B cell (primary cell): ENCODE data around the gene EFNA5. TPM values are rescaled to one million over a fixed set of nuclear protein-coding genes. Genes with fewer than 3 reads are reported as not detected.

ENCODE experiments used
- ATAC-seq: fragments of 200-7000 bp; cut with Tn5 transposase; one replicate; pipeline ENCODE4 v1.10.0; 2021; ENCODE audit warnings: low read depth, mild to moderate bottlenecking, moderate number of reproducible peaks, moderate library complexity
- CTCF ChIA-PET: fragments of 350-600 bp; sonication (Branson Sonifier 250); formaldehyde crosslinking; loops from one replicate; lab custom pipeline; 2021; ENCODE audit warnings: antibody characterized with exemption, inconsistent platforms; lab: Charles Lee
- POLR2A ChIA-PET: fragments of 350-600 bp; sonication (Branson Sonifier 250); formaldehyde crosslinking; loops from one replicate; lab custom pipeline; 2021; ENCODE audit warnings: antibody characterized with exemption; lab: Charles Lee
- DNase-seq: peaks from one replicate; pipeline ENCODE4 v3.0.0; 2013
- H2AFZ ChIP-seq: 2 replicates; pipeline ENCODE4 v1.6.1; 2012; ENCODE audit warnings: mild to moderate bottlenecking, low read depth, low read length; ENCODE audit not compliant: insufficient read depth, poor library complexity, severe bottlenecking
- H3K27ac ChIP-seq, 2 donors: 1 replicate in 1 of 2; 2 replicates in 1 of 2; pipeline ENCODE4 v1.5.1; 2012 to 2013; ENCODE audit warnings: low read length in 2 of 2, mild to moderate bottlenecking in 2 of 2, moderate library complexity in 1 of 2
- H3K27me3 ChIP-seq, 4 experiments: fragments of 200-600 bp in 1 of 4; sonication (generic) in 1 of 4; replicated peaks in 1 of 4; 1 replicate in 2 of 4; 2 replicates in 2 of 4; pipeline versions ENCODE4 v1.6.1 to v1.7.0; 2013 to 2016; ENCODE audit warnings: low read length in 3 of 4, mild to moderate bottlenecking in 2 of 4, mixed read lengths in 1 of 4, moderate library complexity in 1 of 4; ENCODE audit not compliant: insufficient read depth in 4 of 4, control insufficient read depth in 3 of 4; ENCODE audit errors: control extremely low read depth in 1 of 4
- H3K36me3 ChIP-seq, 2 experiments: replicated peaks in 1 of 2; 1 replicate in 1 of 2; 2 replicates in 1 of 2; pipeline versions ENCODE4 v1.6.1 to v1.7.1; 2013; ENCODE audit warnings: low read length in 1 of 2; ENCODE audit not compliant: insufficient read depth in 2 of 2, control insufficient read depth in 1 of 2; ENCODE audit errors: control extremely low read depth in 1 of 2, extremely low read depth in 1 of 2
- H3K4me1 ChIP-seq, 2 donors: fragments of 200-600 bp in 1 of 2; sonication (generic) in 1 of 2; 1 replicate in 1 of 2; 2 replicates in 1 of 2; pipeline versions ENCODE4 v1.5.1 to v1.6.1; 2013 to 2017; ENCODE audit warnings: low read length in 2 of 2; ENCODE audit not compliant: control insufficient read depth in 2 of 2, insufficient read depth in 2 of 2
- H3K4me2 ChIP-seq: replicated peaks from 2 replicates; pipeline ENCODE3; 2012; ENCODE audit warnings: mild to moderate bottlenecking, low read depth, low read length; ENCODE audit not compliant: poor library complexity, severe bottlenecking
- H3K4me3 ChIP-seq, 5 experiments: fragments of 200-600 bp in 1 of 5; sonication (generic) in 1 of 5; 1 replicate in 3 of 5; 2 replicates in 2 of 5; pipeline versions ENCODE4 v1.5.1 to v1.7.0; 2011 to 2016; ENCODE audit warnings: low read length in 4 of 5, mild to moderate bottlenecking in 4 of 5, low read depth in 2 of 5, control low read depth in 1 of 5, moderate library complexity in 1 of 5; ENCODE audit not compliant: insufficient read depth in 1 of 5; ENCODE audit errors: control extremely low read depth in 1 of 5, extremely low read depth in 1 of 5
- H3K79me2 ChIP-seq: fragments of 200-600 bp; sonication (generic); one replicate; pipeline ENCODE4 v1.6.0; 2016; ENCODE audit warnings: low read length; ENCODE audit not compliant: control insufficient read depth, insufficient read depth
- H3K9ac ChIP-seq: fragments of 200-600 bp; sonication (generic); 2 replicates; pipeline ENCODE4 v1.6.1; 2017; ENCODE audit warnings: mild to moderate bottlenecking, low read length, moderate library complexity
- H3K9me3 ChIP-seq, 3 donors: one replicate each; pipeline versions ENCODE4 v1.6.1 to v1.7.1; 2013; ENCODE audit warnings: low read length in 2 of 3; ENCODE audit not compliant: control insufficient read depth in 2 of 3, insufficient read depth in 1 of 3; ENCODE audit errors: control extremely low read depth in 1 of 3
- H4K20me1 ChIP-seq: 2 replicates; pipeline ENCODE4 v1.6.0; 2012; ENCODE audit warnings: mild to moderate bottlenecking, low read length; ENCODE audit not compliant: insufficient read depth, control insufficient read depth, poor library complexity, severe bottlenecking
- H3K27ac Mint-ChIP-seq: one replicate; pipeline ENCODE4 v1.8.0; 2021; ENCODE audit warnings: mixed read lengths
- H3K27me3 Mint-ChIP-seq: one replicate; pipeline ENCODE4 v1.8.0; 2021; ENCODE audit warnings: mixed read lengths
- H3K4me1 Mint-ChIP-seq: one replicate; pipeline ENCODE4 v1.8.0; 2021; ENCODE audit warnings: mixed read lengths
- H3K4me3 Mint-ChIP-seq: one replicate; pipeline ENCODE4 v1.8.0; 2021; ENCODE audit warnings: mixed read lengths
- H3K9me3 Mint-ChIP-seq: one replicate; pipeline ENCODE4 v1.8.0; 2022; ENCODE audit warnings: mixed read lengths; ENCODE audit not compliant: insufficient read depth
- EZH2 ChIP-seq: IDR thresholded peaks from 2 replicates; pipeline ENCODE4 v1.6.1; 2012; ENCODE audit warnings: borderline replicate concordance, low read depth, mild to moderate bottlenecking, moderate library complexity, low read length; ENCODE audit not compliant: insufficient read depth, poor library complexity, severe bottlenecking
- WGBS: methylation state at CpG from one replicate; pipeline ENCODE4 v1.1.5; 2013; ENCODE audit warnings: missing lambda C conversion rate; ENCODE audit not compliant: insufficient coverage; 5-methylcytosine and 5-hydroxymethylcytosine counted together
- intact Hi-C: fragments of 100-400 bp; cut with micrococcal nuclease; formaldehyde crosslinking; loops from one replicate; pipeline ENCODE4 v1.10.0; 2022
- polyA plus RNA-seq: library from polyadenylated mRNA; depleted of rRNA; stranded (reverse); fragments of >200 nt; gene quantifications from 2 replicates; pipeline ENCODE4 v1.2.3, GENCODE V29; 2012
- total RNA-seq, 2 donors: library from RNA; stranded (reverse); fragments of 120-200 nt in 1 of 2; gene quantifications; 1 replicate in 1 of 2; 2 replicates in 1 of 2; pipeline versions ENCODE4 v1.2.3 to v1.2.4, GENCODE V29; 2013 to 2022
- TF ChIP-seq, protein P1 (sequence below): fragments of 200-600 bp; IDR thresholded peaks from one replicate; pipeline ENCODE4 v1.8.0; 2022; ENCODE audit warnings: antibody characterized with exemption, mild to moderate bottlenecking

EFNA5 gene
- total and polyA plus RNA-seq, 2 donors (not counting 1 experiment from before 2014, with no cell fraction given) = not detected

- H3K9me3 ChIP-seq = no peaks in the 10 kb centered on the region
Observed at GRCh38 chr5:107395632-107396350, 274.9 kb downstream of the EFNA5 start.

DNA sequence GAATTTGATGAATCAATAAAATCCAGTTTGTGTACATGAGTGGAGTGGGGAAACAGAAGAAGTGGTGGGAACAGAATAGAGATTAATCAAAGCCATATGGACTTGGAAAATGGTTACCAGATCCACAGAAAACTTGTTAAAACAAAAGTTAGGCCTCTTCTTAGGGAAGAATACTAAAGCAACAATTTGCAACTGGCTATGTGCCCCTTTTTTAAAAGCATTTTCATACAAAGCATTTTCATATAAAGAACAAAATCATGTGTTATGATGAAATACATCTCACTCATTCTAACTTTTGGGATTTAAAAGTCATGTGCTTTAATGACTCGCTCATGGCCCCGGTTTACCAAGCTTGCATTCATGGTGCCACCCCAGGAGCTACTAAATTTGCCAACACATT lies 276.9 kb downstream of the EFNA5 start:
- ChIA-PET POLR2A (no interaction called here), CTCF (no interaction called here)
- H3K4me1 ChIP-seq = peaks cover 11 to 12% of the 10 kb centered on the region in 2 donors
- 100% methylated on average over 2 of the region's 2 CpGs for WGBS
- no peak overlapping the region for H3K4me3 Mint-ChIP-seq
- H4K20me1 ChIP-seq = no peaks in the 10 kb centered on the region
- no peak overlapping the region for H3K4me2 ChIP-seq
- H3K4me3 ChIP-seq = no peak overlapping the region
- H3K4me1 Mint-ChIP-seq = peaks cover 11% of the 10 kb centered on the region
- TF ChIP-seq EZH2 = no peak
- TF ChIP-seq, protein P1, sequence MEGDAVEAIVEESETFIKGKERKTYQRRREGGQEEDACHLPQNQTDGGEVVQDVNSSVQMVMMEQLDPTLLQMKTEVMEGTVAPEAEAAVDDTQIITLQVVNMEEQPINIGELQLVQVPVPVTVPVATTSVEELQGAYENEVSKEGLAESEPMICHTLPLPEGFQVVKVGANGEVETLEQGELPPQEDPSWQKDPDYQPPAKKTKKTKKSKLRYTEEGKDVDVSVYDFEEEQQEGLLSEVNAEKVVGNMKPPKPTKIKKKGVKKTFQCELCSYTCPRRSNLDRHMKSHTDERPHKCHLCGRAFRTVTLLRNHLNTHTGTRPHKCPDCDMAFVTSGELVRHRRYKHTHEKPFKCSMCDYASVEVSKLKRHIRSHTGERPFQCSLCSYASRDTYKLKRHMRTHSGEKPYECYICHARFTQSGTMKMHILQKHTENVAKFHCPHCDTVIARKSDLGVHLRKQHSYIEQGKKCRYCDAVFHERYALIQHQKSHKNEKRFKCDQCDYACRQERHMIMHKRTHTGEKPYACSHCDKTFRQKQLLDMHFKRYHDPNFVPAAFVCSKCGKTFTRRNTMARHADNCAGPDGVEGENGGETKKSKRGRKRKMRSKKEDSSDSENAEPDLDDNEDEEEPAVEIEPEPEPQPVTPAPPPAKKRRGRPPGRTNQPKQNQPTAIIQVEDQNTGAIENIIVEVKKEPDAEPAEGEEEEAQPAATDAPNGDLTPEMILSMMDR = no peak
- no peak overlapping the region for H2AFZ ChIP-seq
- no peak for DNase-seq
- no peaks in the 10 kb centered on the region for H3K9me3 ChIP-seq
- no peaks in the 10 kb centered on the region for H3K9me3 Mint-ChIP-seq
- no peaks in the 10 kb centered on the region for H3K36me3 ChIP-seq
- no peak overlapping the region for H3K27ac ChIP-seq
- intact Hi-C loops = no loop called here
- no peaks in the 10 kb centered on the region for H3K79me2 ChIP-seq
- ATAC-seq = no peak
- peaks cover 8% of the 10 kb centered on the region for H3K27me3 Mint-ChIP-seq
- no peak overlapping the region for H3K9ac ChIP-seq
- H3K27ac Mint-ChIP-seq = no peak overlapping the region
- no peaks in the 10 kb centered on the region for H3K27me3 ChIP-seq

More at GRCh38 chr5:107395632-107396350, 274.9 kb downstream of the EFNA5 start:
- TF ChIP-seq, protein P1 = no peak
- no peak for TF ChIP-seq EZH2
- POLR2A ChIA-PET = no interaction called here
- intact Hi-C loops = no loop called here
- Histone ChIP-seq H3K79me2 (no peaks in the 10 kb centered on the region), H3K27me3 (no peaks in the 10 kb centered on the region), H3K27ac (no peak overlapping the region), H3K36me3 (no peaks in the 10 kb centered on the region), H3K4me3 (no peak overlapping the region), H4K20me1 (no peaks in the 10 kb centered on the region), H3K4me1 (no peaks in the 10 kb centered on the region), H3K4me2 (no peak overlapping the region), H3K9ac (no peak overlapping the region), H2AFZ (no peak overlapping the region)
- no CpG with 5 or more reads among the region's 5 CpGs for WGBS
- no peak overlapping the region for H3K4me3 Mint-ChIP-seq
- ATAC-seq (no peak), DNase-seq (no peak)
- H3K4me1 Mint-ChIP-seq = no peaks in the 10 kb centered on the region
- no peak overlapping the region for H3K27ac Mint-ChIP-seq
- CTCF ChIA-PET = no interaction called here
- H3K9me3 Mint-ChIP-seq = no peaks in the 10 kb centered on the region
- H3K27me3 Mint-ChIP-seq = peaks cover 8% of the 10 kb centered on the region
